Transverse colon (tissue), 4 donors: ENCODE measurements around the gene NCEH1. TPM values are rescaled to one million over a fixed set of nuclear protein-coding genes. Genes with fewer than 3 reads are reported as not detected.

Experiments used
- DNase-seq: peaks from one replicate; pipeline ENCODE4 v3.0.0-alpha.2; 2019
- H3K27ac ChIP-seq, 4 donors: fragments of 200-600 bp; sonication (generic); 2 replicates each; pipeline ENCODE4 v1.5.1; 2016 to 2018; ENCODE audit warnings: inconsistent platforms in 4 of 4
- H3K27me3 ChIP-seq: fragments of 200-600 bp; sonication (generic); 2 replicates; pipeline ENCODE4 v1.5.1; 2017; ENCODE audit warnings: inconsistent platforms
- H3K36me3 ChIP-seq, 4 donors: fragments of 200-600 bp; sonication (generic); 2 replicates each; pipeline ENCODE4 v1.5.1; 2017 to 2019; ENCODE audit warnings: inconsistent platforms in 4 of 4
- H3K4me1 ChIP-seq, 4 donors: fragments of 200-600 bp; sonication (generic); 2 replicates each; pipeline ENCODE4 v1.5.1; 2017 to 2020; ENCODE audit warnings: inconsistent platforms in 4 of 4
- H3K4me3 ChIP-seq, 4 donors: fragments of 200-600 bp; sonication (generic); 1 replicate in 1 of 4; 2 replicates in 3 of 4; pipeline versions ENCODE4 v1.5.1 to v1.6.1; 2017 to 2019; ENCODE audit warnings: inconsistent platforms in 4 of 4
- H3K9me3 ChIP-seq, 2 donors: fragments of 200-600 bp; sonication (generic); 2 replicates each; pipeline ENCODE4 v1.5.1; 2017 to 2019; ENCODE audit warnings: inconsistent platforms in 2 of 2
- CTCF ChIP-seq, 5 experiments: fragments of 200-600 bp in 3 of 5; fragments of 450-650 bp in 2 of 5; sonication (generic) in 3 of 5; IDR thresholded peaks; 1 replicate in 2 of 5; 2 replicates in 3 of 5; pipeline ENCODE4 v1.5.1; 2016 to 2017; ENCODE audit warnings: antibody characterized with exemption in 5 of 5, inconsistent platforms in 3 of 5, mild to moderate bottlenecking in 2 of 5, moderate library complexity in 1 of 5
- EP300 ChIP-seq: sonication (generic); formaldehyde crosslinking; IDR thresholded peaks from one replicate; pipeline ENCODE4 v1.6.1; 2017; ENCODE audit warnings: antibody characterized with exemption, low read depth
- POLR2A ChIP-seq: fragments of 450-650 bp; IDR thresholded peaks from one replicate; pipeline ENCODE4 v1.6.1; 2016; ENCODE audit warnings: antibody characterized with exemption, mild to moderate bottlenecking, moderate library complexity
- POLR2AphosphoS5 ChIP-seq, 3 donors: sonication (generic); formaldehyde crosslinking; IDR thresholded peaks; one replicate each; pipeline ENCODE4 v1.6.1; 2016; ENCODE audit warnings: antibody characterized with exemption in 3 of 3
- WGBS, 2 donors: methylation state at CpG; one replicate each; pipeline ENCODE4 v1.1.5; 2018; ENCODE audit warnings: low coverage in 1 of 2; 5-methylcytosine and 5-hydroxymethylcytosine counted together
- in situ Hi-C, 4 donors: fragments of 200-750 bp; cut with MboI; loops; one replicate each; pipeline versions ENCODE4 v1.15.0 to v1.15.1; 2017; ENCODE audit warnings: low sequenced_read_pairs in 3 of 4, low pct_ligation_motif_present in 1 of 4, low pct_unique_long_range_greater_than_20kb in 1 of 4
- intact Hi-C: fragments of 100-400 bp; cut with DNase I; formaldehyde crosslinking; loops from one replicate; pipeline ENCODE4 v1.15.1; 2023; ENCODE audit warnings: low total_unique reads
- total RNA-seq, 4 donors: library from RNA; depleted of rRNA; stranded (reverse); fragments of >200 nt; gene quantifications; one replicate each; pipeline ENCODE4 v1.1.0, GENCODE V29; 2016

NCEH1 gene
- total RNA-seq, 4 donors from 2014 or later, result 2.4 to 88.3 (median 29.3) TPM

GRCh38 chr3:172626021-172626640 lies 84.7 kb downstream of the NCEH1 start:
- in situ Hi-C loops (no loop called here), intact Hi-C loops (no loop called here)
- H3K36me3 ChIP-seq, result no peaks in the 10 kb centered on the region
- H3K27me3 ChIP-seq, result no peaks in the 10 kb centered on the region
- no peak overlapping the region for H3K4me3 ChIP-seq
- peaks cover 0 to 8% (median 0%) of the 10 kb centered on the region in 4 donors for H3K4me1 ChIP-seq
- 63 to 65% methylated on average over 3 of the region's 3 CpGs for WGBS, 2 donors
- H3K9me3 ChIP-seq, result no peaks in the 10 kb centered on the region
- no peak overlapping the region for H3K27ac ChIP-seq
- no peak for DNase-seq
- TF ChIP-seq POLR2A (no peak), EP300 (no peak), POLR2AphosphoS5 (IDR thresholded peaks at IDR 0.05) (no peak), CTCF (IDR thresholded peaks at IDR 0.05) (no peak)

- TF ChIP-seq EP300 (no peak), POLR2A (no peak), POLR2AphosphoS5 (IDR thresholded peaks at IDR 0.05) (no peak), CTCF (IDR thresholded peaks at IDR 0.05) (no peak)
- Histone ChIP-seq H3K4me3 (no peak overlapping the region), H3K27me3 (no peaks in the 10 kb centered on the region), H3K9me3 (no peaks in the 10 kb centered on the region), H3K4me1 (peaks cover 0 to 8% (median 0%) of the 10 kb centered on the region in 4 donors), H3K36me3 (no peaks in the 10 kb centered on the region), H3K27ac (no peak overlapping the region)
- in situ Hi-C loops, result no loop called here
- WGBS, 2 donors, result 78 to 79% methylated on average over 2 of the region's 2 CpGs
- DNase-seq, result no peak
- intact Hi-C loops, result no loop called here
These were observed 85.5 kb downstream of the NCEH1 start for GRCh38 chr3:172625404-172625803.

- Histone ChIP-seq H3K4me3 (no peak overlapping the region), H3K9me3 (no peaks in the 10 kb centered on the region), H3K36me3 (no peaks in the 10 kb centered on the region), H3K27ac (no peak overlapping the region), H3K27me3 (no peaks in the 10 kb centered on the region), H3K4me1 (peaks cover 0 to 8% (median 0%) of the 10 kb centered on the region in 4 donors)
- DNase-seq, result no peak
- TF ChIP-seq EP300, result no peak
- TF ChIP-seq CTCF (IDR thresholded peaks at IDR 0.05), result no peak
- TF ChIP-seq POLR2A, result no peak
- TF ChIP-seq POLR2AphosphoS5 (IDR thresholded peaks at IDR 0.05), result no peak
- 72 to 75% methylated on average over 8 to 9 of the region's 9 CpGs for WGBS, 2 donors
- intact Hi-C loops, result no loop called here
- in situ Hi-C loops, result no loop called here
These were observed 85.9 kb downstream of the NCEH1 start for GRCh38 chr3:172624999-172625398.

GRCh38 chr3:172622916-172623700 lies 87.8 kb downstream of the NCEH1 start:
- in situ Hi-C loops (no loop called here), intact Hi-C loops (no loop called here)
- no peak overlapping the region for H3K27ac ChIP-seq
- no peaks in the 10 kb centered on the region for H3K27me3 ChIP-seq
- peaks cover 0 to 8% (median 0%) of the 10 kb centered on the region in 4 donors for H3K4me1 ChIP-seq
- 30 to 32% methylated on average over 10 of the region's 10 CpGs for WGBS, 2 donors
- H3K36me3 ChIP-seq, result no peaks in the 10 kb centered on the region
- TF ChIP-seq CTCF (IDR thresholded peaks at IDR 0.05) (peak; percentile 57 to 67 (median 63)), EP300 (no peak)
- peak; percentile 29 for DNase-seq
- no peaks in the 10 kb centered on the region for H3K9me3 ChIP-seq
- H3K4me3 ChIP-seq, result no peak overlapping the region
